DOHH2 (cell line): ENCODE data around the gene FARS2.

ENCODE experiments used
- H3F3A ChIP-seq: fragments of 200-600 bp; sonication (generic), shearing (Covaris generic); 2 replicates; pipeline ENCODE4 v1.6.0; 2016; ENCODE audit warnings: antibody characterized with exemption, mild to moderate bottlenecking; ENCODE audit not compliant: control insufficient read depth, insufficient read depth
- H3K27ac ChIP-seq: fragments of 200-600 bp; sonication (generic); 2 replicates; pipeline ENCODE4 v1.5.1; 2014; ENCODE audit warnings: low read depth, mild to moderate bottlenecking, low read length, moderate library complexity
- H3K27me3 ChIP-seq: fragments of 200-600 bp; sonication (generic); 2 replicates; pipeline ENCODE4 v1.6.1; 2014; ENCODE audit warnings: mild to moderate bottlenecking, low read length, mixed read lengths; ENCODE audit not compliant: control insufficient read depth
- H3K36me3 ChIP-seq: fragments of 200-600 bp; sonication (generic); 2 replicates; pipeline ENCODE4 v1.6.1; 2014; ENCODE audit warnings: mild to moderate bottlenecking, low read length, moderate library complexity, mixed read lengths; ENCODE audit not compliant: control insufficient read depth
- H3K4me1 ChIP-seq: fragments of 200-600 bp; sonication (generic); 2 replicates; pipeline ENCODE4 v1.6.1; 2014; ENCODE audit warnings: mild to moderate bottlenecking, low read length, mixed read lengths; ENCODE audit not compliant: control insufficient read depth
- H3K4me2 ChIP-seq: fragments of 200-600 bp; sonication (generic); 2 replicates; pipeline ENCODE4 v1.6.0; 2014; ENCODE audit warnings: mild to moderate bottlenecking, low read length, moderate library complexity
- H3K4me3 ChIP-seq: fragments of 200-600 bp; sonication (generic); 2 replicates; pipeline ENCODE4 v1.5.1; 2014; ENCODE audit warnings: mild to moderate bottlenecking, low read length, mixed read lengths
- H3K79me2 ChIP-seq: fragments of 200-600 bp; sonication (generic); 2 replicates; pipeline ENCODE4 v1.6.1; 2014; ENCODE audit warnings: mild to moderate bottlenecking, low read length, mixed read lengths; ENCODE audit not compliant: control insufficient read depth
- H3K9me2 ChIP-seq: fragments of 200-600 bp; sonication (generic); replicated peaks from 2 replicates; pipeline ENCODE4 v1.6.1; 2014; ENCODE audit warnings: mild to moderate bottlenecking, low read length, mixed read lengths; ENCODE audit not compliant: control insufficient read depth
- H3K9me3 ChIP-seq: fragments of 200-600 bp; sonication (generic); 2 replicates; pipeline ENCODE4 v1.6.1; 2014; ENCODE audit warnings: antibody characterized with exemption, low read length, mixed read lengths; ENCODE audit not compliant: control insufficient read depth, insufficient read depth
- H4K20me1 ChIP-seq: fragments of 200-600 bp; sonication (generic); 2 replicates; pipeline ENCODE4 v1.6.0; 2014; ENCODE audit warnings: low read depth, mild to moderate bottlenecking, antibody characterized with exemption, low read length, moderate library complexity; ENCODE audit not compliant: control insufficient read depth, insufficient read depth
- EZH2phosphoT487 ChIP-seq: fragments of 200-600 bp; sonication (generic); IDR thresholded peaks from 2 replicates; pipeline ENCODE4 v1.6.1; 2017; ENCODE audit warnings: borderline replicate concordance, mild to moderate bottlenecking, antibody characterized with exemption, low read length, moderate library complexity, mixed read lengths
- TF ChIP-seq, protein P1 (sequence below): fragments of 200-600 bp; sonication (generic); IDR thresholded peaks from one replicate; pipeline ENCODE4 v1.5.1; 2014; ENCODE audit warnings: antibody characterized with exemption, mild to moderate bottlenecking, low read depth, low read length; ENCODE audit not compliant: poor library complexity, severe bottlenecking

The FARS2 gene

GRCh38 chr6:5606546-5606945 is 345.2 kb downstream of the FARS2 start:
- no peaks in the 10 kb centered on the region for H3K9me3 ChIP-seq
- no peaks in the 10 kb centered on the region for H3K36me3 ChIP-seq
- no peaks in the 10 kb centered on the region for H4K20me1 ChIP-seq
- H3K4me2 ChIP-seq, result no peak overlapping the region
- no peaks in the 10 kb centered on the region for H3K79me2 ChIP-seq
- H3K9me2 ChIP-seq, result no peaks in the 10 kb centered on the region
- H3K4me1 ChIP-seq, result no peaks in the 10 kb centered on the region
- no peak overlapping the region for H3K27ac ChIP-seq
- no peak for TF ChIP-seq EZH2phosphoT487
- TF ChIP-seq, protein P1, sequence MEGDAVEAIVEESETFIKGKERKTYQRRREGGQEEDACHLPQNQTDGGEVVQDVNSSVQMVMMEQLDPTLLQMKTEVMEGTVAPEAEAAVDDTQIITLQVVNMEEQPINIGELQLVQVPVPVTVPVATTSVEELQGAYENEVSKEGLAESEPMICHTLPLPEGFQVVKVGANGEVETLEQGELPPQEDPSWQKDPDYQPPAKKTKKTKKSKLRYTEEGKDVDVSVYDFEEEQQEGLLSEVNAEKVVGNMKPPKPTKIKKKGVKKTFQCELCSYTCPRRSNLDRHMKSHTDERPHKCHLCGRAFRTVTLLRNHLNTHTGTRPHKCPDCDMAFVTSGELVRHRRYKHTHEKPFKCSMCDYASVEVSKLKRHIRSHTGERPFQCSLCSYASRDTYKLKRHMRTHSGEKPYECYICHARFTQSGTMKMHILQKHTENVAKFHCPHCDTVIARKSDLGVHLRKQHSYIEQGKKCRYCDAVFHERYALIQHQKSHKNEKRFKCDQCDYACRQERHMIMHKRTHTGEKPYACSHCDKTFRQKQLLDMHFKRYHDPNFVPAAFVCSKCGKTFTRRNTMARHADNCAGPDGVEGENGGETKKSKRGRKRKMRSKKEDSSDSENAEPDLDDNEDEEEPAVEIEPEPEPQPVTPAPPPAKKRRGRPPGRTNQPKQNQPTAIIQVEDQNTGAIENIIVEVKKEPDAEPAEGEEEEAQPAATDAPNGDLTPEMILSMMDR, result no peak
- H3K4me3 ChIP-seq, result no peak overlapping the region
- no peaks in the 10 kb centered on the region for H3K27me3 ChIP-seq
- H3F3A ChIP-seq, result no peaks in the 10 kb centered on the region

DNA sequence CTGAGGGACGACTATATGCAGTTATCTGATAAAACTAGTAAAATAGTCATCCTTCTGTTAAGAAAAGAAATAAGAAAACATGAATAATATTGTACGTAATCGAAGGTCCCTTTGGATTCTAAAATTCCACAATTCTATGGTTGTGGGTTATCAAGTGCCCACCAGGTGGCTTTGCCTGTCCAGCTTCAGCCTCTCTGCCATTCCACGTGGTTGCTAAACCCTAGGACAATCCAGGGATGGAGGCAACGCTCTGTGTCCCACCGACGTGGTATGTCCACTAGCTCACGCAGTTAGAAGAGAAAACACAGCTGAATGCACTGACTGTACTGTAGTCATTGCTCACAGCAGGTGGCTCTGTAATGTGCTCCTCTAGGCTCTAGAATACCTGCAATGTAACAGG is 349.3 kb downstream of the FARS2 start:
- peaks cover 27% of the 10 kb centered on the region for H3K4me1 ChIP-seq
- TF ChIP-seq, protein P1, result no peak
- no peak for TF ChIP-seq EZH2phosphoT487

DNA sequence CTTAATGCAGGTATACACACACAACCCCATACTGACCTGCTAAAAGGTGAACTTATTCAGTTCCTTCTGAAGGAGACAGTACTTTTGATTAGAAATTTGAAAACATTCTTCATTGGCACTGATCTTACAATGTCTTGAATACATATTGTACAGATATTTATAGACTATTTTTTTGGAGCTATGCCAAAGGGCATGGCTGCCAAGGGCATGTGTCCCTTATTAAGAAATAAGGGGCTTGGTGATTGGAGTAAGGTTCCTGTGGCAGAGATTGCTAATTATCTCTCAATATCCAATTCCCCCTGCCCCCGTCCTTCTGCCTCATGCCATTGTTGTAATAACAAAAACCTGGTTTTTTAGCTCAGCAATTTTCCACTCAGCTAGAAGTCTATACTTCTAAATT is 355.9 kb downstream of the FARS2 start:
- no peaks in the 10 kb centered on the region for H3K36me3 ChIP-seq
- TF ChIP-seq, protein P1, result no peak
- TF ChIP-seq EZH2phosphoT487, result no peak
- H3K27ac ChIP-seq, result no peak overlapping the region
- 0 out of 2 replicates have a peak, but pooled peaks cover 4% of the 10 kb centered on the region for H3F3A ChIP-seq
- H3K4me2 ChIP-seq, result no peak overlapping the region
- peaks cover 54% of the 10 kb centered on the region for H3K4me1 ChIP-seq
- no peaks in the 10 kb centered on the region for H3K27me3 ChIP-seq
- H4K20me1 ChIP-seq, result no peaks in the 10 kb centered on the region
- H3K79me2 ChIP-seq, result no peaks in the 10 kb centered on the region
- H3K4me3 ChIP-seq, result no peak overlapping the region
- H3K9me2 ChIP-seq, result no peaks in the 10 kb centered on the region
- no peaks in the 10 kb centered on the region for H3K9me3 ChIP-seq

More for the DNA sequence above, 349.3 kb downstream of the FARS2 start:
- Histone ChIP-seq H3K27ac (no peak overlapping the region), H3K79me2 (no peaks in the 10 kb centered on the region), H3K36me3 (no peaks in the 10 kb centered on the region), H3K4me3 (no peak overlapping the region), H3K27me3 (no peaks in the 10 kb centered on the region), H3F3A (0 out of 2 replicates have a peak, but pooled peaks cover 4% of the 10 kb centered on the region), H3K9me3 (no peaks in the 10 kb centered on the region), H3K4me2 (no peak overlapping the region), H4K20me1 (no peaks in the 10 kb centered on the region), H3K9me2 (no peaks in the 10 kb centered on the region)
